HCT116 (cell line): ENCODE measurements around the gene CDHR1. TPM values are rescaled to one million over a fixed set of nuclear protein-coding genes. Genes with fewer than 3 reads are reported as not detected.

ENCODE experiments used
- ATAC-seq: fragments of 200-7000 bp; cut with Tn5 transposase; 2 replicates; pipeline ENCODE4 v1.9.1; 2020; ENCODE audit warnings: mild to moderate bottlenecking, moderate library complexity
- BruUV-seq: library from RNA; stranded (reverse); fragments of 400-500 nt; replicated peaks from 2 replicates; lab custom pipeline; 2021; lab: Mats Ljungman, UMichigan
- CTCF ChIA-PET: fragments of 300-600 bp; sonication (Branson Sonifier 250); formaldehyde crosslinking; loops from one replicate; lab custom pipeline; 2021; ENCODE audit warnings: antibody characterized with exemption; lab: Charles Lee
- POLR2A ChIA-PET: fragments of 300-600, 350-600 bp; sonication (Branson Sonifier 250); formaldehyde crosslinking; loops from one replicate; lab custom pipeline; 2021; ENCODE audit warnings: antibody characterized with exemption; lab: Charles Lee
- RAD21 ChIA-PET, 2 experiments: fragments of 300-600 bp; sonication (Branson Sonifier 250); formaldehyde crosslinking; loops; one replicate each; lab custom pipeline; 2023; ENCODE audit warnings: low total read pairs in 2 of 2; ENCODE audit not compliant: uncharacterized antibody in 2 of 2, unreplicated experiment in 2 of 2, low non-redundant PET in 1 of 2; lab: Charles Lee
- DNase-seq: peaks from one replicate; pipeline ENCODE4 v3.0.0-alpha.2; 2010; ENCODE audit warnings: low read depth, low spot score
- H2AFZ ChIP-seq: fragments of 200-600 bp; shearing (Covaris generic), sonication (generic); 2 replicates; pipeline ENCODE4 v1.6.1; 2017; ENCODE audit warnings: low read depth, mixed run types, mixed read lengths, antibody characterized with exemption, low read length; ENCODE audit not compliant: poor library complexity, severe bottlenecking
- H3K27ac ChIP-seq: 2 replicates; pipeline ENCODE4 v1.5.1; 2012; ENCODE audit warnings: low read depth, low read length
- H3K27me3 ChIP-seq: fragments of 200-600 bp; sonication (generic); 2 replicates; pipeline ENCODE4 v1.6.1; 2016; ENCODE audit warnings: mixed run types, low read length, mixed read lengths; ENCODE audit not compliant: insufficient read depth
- H3K36me3 ChIP-seq, 2 experiments: fragments of 200-500 bp in 1 of 2; fragments of 200-600 bp in 1 of 2; sonication (Bioruptor generic) in 1 of 2; sonication (generic) in 1 of 2; 2 replicates each; pipeline versions ENCODE4 v1.5.1 to v1.6.1; 2014 to 2016; ENCODE audit warnings: low read length in 2 of 2, inconsistent platforms in 1 of 2, mixed read lengths in 1 of 2, mixed run types in 1 of 2; ENCODE audit not compliant: insufficient read depth in 2 of 2, control insufficient read depth in 1 of 2
- H3K4me1 ChIP-seq, 2 experiments: fragments of 200-600 bp in 1 of 2; sonication (generic) in 1 of 2; 2 replicates each; pipeline versions ENCODE4 v1.5.1 to v1.6.1; 2012 to 2017; ENCODE audit warnings: low read length in 2 of 2, inconsistent platforms in 1 of 2, mild to moderate bottlenecking in 1 of 2, mixed read lengths in 1 of 2, mixed run types in 1 of 2, moderate library complexity in 1 of 2; ENCODE audit not compliant: insufficient read depth in 2 of 2, control insufficient read depth in 1 of 2
- H3K4me2 ChIP-seq: fragments of 200-600 bp; sonication (generic); 2 replicates; pipeline ENCODE4 v1.6.1; 2017; ENCODE audit warnings: mixed run types, low read length, mixed read lengths
- H3K4me3 ChIP-seq, 2 experiments: fragments of 200-600 bp in 1 of 2; sonication (generic) in 1 of 2; replicated peaks in 1 of 2; 2 replicates each; pipeline ENCODE4 v1.5.1; 2011 to 2016; ENCODE audit warnings: low read length in 2 of 2, control low read depth in 1 of 2, low read depth in 1 of 2, mild to moderate bottlenecking in 1 of 2, mixed read lengths in 1 of 2, mixed run types in 1 of 2
- H3K79me2 ChIP-seq: fragments of 200-600 bp; sonication (generic); 2 replicates; pipeline ENCODE4 v1.6.1; 2017; ENCODE audit warnings: mild to moderate bottlenecking, mixed run types, low read length, moderate library complexity, mixed read lengths; ENCODE audit not compliant: insufficient read depth
- H3K9ac ChIP-seq: fragments of 200-600 bp; sonication (generic); 2 replicates; pipeline ENCODE4 v1.6.1; 2016; ENCODE audit warnings: low read length, mixed read lengths
- H3K9me2 ChIP-seq: fragments of 200-600 bp; sonication (generic), shearing (Covaris generic); 2 replicates; pipeline ENCODE4 v1.6.1; 2017; ENCODE audit warnings: mixed run types, mild to moderate bottlenecking, moderate library complexity; ENCODE audit not compliant: insufficient read depth
- H3K9me3 ChIP-seq, 2 experiments: fragments of 200-500 bp in 1 of 2; fragments of 200-600 bp in 1 of 2; sonication (Bioruptor generic) in 1 of 2; sonication (generic) in 1 of 2; 2 replicates each; pipeline ENCODE4 v1.6.1; 2014 to 2017; ENCODE audit warnings: low read length in 2 of 2, mixed read lengths in 2 of 2, inconsistent platforms in 1 of 2, low read depth in 1 of 2, mild to moderate bottlenecking in 1 of 2, mixed run types in 1 of 2, moderate library complexity in 1 of 2; ENCODE audit not compliant: control insufficient read depth in 1 of 2, insufficient read depth in 1 of 2
- H4K20me1 ChIP-seq: fragments of 200-600 bp; sonication (generic), shearing (Covaris generic); 2 replicates; pipeline ENCODE4 v1.6.1; 2017; ENCODE audit warnings: mixed run types, mild to moderate bottlenecking, moderate library complexity; ENCODE audit not compliant: insufficient read depth
- CBX3 ChIP-seq: IDR thresholded peaks from 2 replicates; pipeline ENCODE4 v1.6.1; 2012; ENCODE audit warnings: low read depth
- CEBPB ChIP-seq: IDR thresholded peaks from 2 replicates; pipeline ENCODE4 v1.6.1; 2012; ENCODE audit warnings: low read depth
- EGR1 ChIP-seq: IDR thresholded peaks from 2 replicates; pipeline ENCODE4 v1.6.1; 2012; ENCODE audit warnings: low read depth
- ELF1 ChIP-seq: IDR thresholded peaks from 2 replicates; pipeline ENCODE4 v1.6.1; 2012; ENCODE audit warnings: low read depth, borderline replicate concordance
- EZH2 ChIP-seq: fragments of 200-600 bp; sonication (generic); IDR thresholded peaks from 2 replicates; pipeline ENCODE4 v1.6.1; 2017; ENCODE audit warnings: antibody characterized with exemption, mixed run types
- FOSL1 ChIP-seq: IDR thresholded peaks from 2 replicates; pipeline ENCODE4 v1.6.1; 2012; ENCODE audit warnings: low read depth
- JUND ChIP-seq: IDR thresholded peaks from 2 replicates; pipeline ENCODE4 v1.6.1; 2012
- POLR2A ChIP-seq: IDR thresholded peaks from 2 replicates; pipeline ENCODE4 v1.7.0; 2011; ENCODE audit warnings: borderline replicate concordance; ENCODE audit not compliant: insufficient read depth, insufficient read length; ENCODE audit errors: extremely low read depth
- POLR2AphosphoS5 ChIP-seq: IDR thresholded peaks from 2 replicates; pipeline ENCODE4 v1.6.1; 2011; ENCODE audit warnings: mild to moderate bottlenecking, low read depth, low read length, moderate library complexity
- SP1 ChIP-seq: IDR thresholded peaks from 2 replicates; pipeline ENCODE4 v1.6.1; 2012; ENCODE audit warnings: low read depth
- TCF7L2 ChIP-seq: IDR thresholded peaks from 2 replicates; pipeline ENCODE4 v1.7.0; 2011; ENCODE audit warnings: borderline replicate concordance, inconsistent platforms; ENCODE audit not compliant: insufficient read depth, insufficient read length; ENCODE audit errors: extremely low read depth
- YY1 ChIP-seq: IDR thresholded peaks from 2 replicates; pipeline ENCODE4 v1.6.1; 2011; ENCODE audit warnings: low read length, low read depth, moderate library complexity, mild to moderate bottlenecking; ENCODE audit not compliant: insufficient replicate concordance; ENCODE audit errors: extremely low read depth
- ZFX ChIP-seq: fragments of 450-650 bp; IDR thresholded peaks from 2 replicates; pipeline ENCODE4 v1.6.1; 2017
- ZNF274 ChIP-seq: fragments of 200-500 bp; sonication (Bioruptor generic); IDR thresholded peaks from 2 replicates; pipeline ENCODE4 v1.6.1; 2014; ENCODE audit warnings: mild to moderate bottlenecking, low read depth, low read length, inconsistent platforms
- intact Hi-C: fragments of 100-400 bp; cut with micrococcal nuclease; formaldehyde crosslinking; loops from 2 replicates; pipeline ENCODE4 v1.10.0; 2022
- total RNA-seq: library from RNA; stranded (reverse); gene quantifications from one replicate; pipeline ENCODE4 v1.2.1, GENCODE V29; 2021; ENCODE audit not compliant: unreplicated experiment
- TF ChIP-seq, protein P1 (sequence below): IDR thresholded peaks from 2 replicates; pipeline ENCODE4 v1.6.1; 2012; ENCODE audit warnings: low read depth
- TF ChIP-seq, protein P2 (sequence below), 3 experiments: fragments of 200-600 bp in 1 of 3; sonication (generic) in 1 of 3; IDR thresholded peaks in 2 of 3; conservative IDR thresholded peaks in 1 of 3; 2 replicates each; pipeline ENCODE4 v1.5.1; 2012 to 2017; ENCODE audit warnings: low read depth in 2 of 3, low read length in 2 of 3, antibody characterized with exemption in 1 of 3, borderline replicate concordance in 1 of 3, control low read depth in 1 of 3, mild to moderate bottlenecking in 1 of 3, mixed read lengths in 1 of 3, mixed run types in 1 of 3, moderate library complexity in 1 of 3; ENCODE audit not compliant: insufficient read depth in 1 of 3

The CDHR1 gene
- total RNA-seq, 1 experiment from 2014 or later = not detected

DNA sequence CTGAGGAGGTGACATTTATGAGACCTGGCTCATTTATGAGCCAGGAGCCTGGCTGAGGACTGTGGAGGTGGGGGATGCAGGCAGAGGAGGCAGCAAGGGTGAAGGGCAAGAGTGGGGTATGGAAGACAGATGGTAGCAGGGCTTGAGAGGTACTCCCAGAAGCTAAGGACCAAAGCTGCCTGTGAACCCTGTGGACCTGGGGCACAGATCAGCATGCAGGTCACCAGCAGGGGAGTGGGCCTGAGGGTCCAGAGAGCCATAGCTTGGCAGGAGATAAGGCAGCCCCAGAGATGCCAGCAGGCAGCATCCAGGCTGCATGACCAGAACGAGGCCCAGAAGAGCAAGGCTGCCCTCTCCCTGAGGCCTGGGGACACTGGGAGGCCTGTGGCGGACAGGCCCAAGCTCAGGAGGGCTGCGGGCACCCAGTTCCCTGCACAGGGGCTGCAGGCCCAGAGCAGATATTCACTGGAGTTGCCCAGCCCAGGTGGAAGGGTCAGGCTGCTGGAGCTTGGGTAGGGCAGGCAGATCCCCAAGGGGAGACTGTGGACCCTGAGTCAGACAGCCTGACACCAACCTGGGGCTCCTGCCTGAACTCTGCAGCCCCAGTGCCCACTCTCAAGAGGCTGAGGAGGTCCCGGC is 17.4 kb upstream of the CDHR1 start (continued):
- TF ChIP-seq, protein P1, sequence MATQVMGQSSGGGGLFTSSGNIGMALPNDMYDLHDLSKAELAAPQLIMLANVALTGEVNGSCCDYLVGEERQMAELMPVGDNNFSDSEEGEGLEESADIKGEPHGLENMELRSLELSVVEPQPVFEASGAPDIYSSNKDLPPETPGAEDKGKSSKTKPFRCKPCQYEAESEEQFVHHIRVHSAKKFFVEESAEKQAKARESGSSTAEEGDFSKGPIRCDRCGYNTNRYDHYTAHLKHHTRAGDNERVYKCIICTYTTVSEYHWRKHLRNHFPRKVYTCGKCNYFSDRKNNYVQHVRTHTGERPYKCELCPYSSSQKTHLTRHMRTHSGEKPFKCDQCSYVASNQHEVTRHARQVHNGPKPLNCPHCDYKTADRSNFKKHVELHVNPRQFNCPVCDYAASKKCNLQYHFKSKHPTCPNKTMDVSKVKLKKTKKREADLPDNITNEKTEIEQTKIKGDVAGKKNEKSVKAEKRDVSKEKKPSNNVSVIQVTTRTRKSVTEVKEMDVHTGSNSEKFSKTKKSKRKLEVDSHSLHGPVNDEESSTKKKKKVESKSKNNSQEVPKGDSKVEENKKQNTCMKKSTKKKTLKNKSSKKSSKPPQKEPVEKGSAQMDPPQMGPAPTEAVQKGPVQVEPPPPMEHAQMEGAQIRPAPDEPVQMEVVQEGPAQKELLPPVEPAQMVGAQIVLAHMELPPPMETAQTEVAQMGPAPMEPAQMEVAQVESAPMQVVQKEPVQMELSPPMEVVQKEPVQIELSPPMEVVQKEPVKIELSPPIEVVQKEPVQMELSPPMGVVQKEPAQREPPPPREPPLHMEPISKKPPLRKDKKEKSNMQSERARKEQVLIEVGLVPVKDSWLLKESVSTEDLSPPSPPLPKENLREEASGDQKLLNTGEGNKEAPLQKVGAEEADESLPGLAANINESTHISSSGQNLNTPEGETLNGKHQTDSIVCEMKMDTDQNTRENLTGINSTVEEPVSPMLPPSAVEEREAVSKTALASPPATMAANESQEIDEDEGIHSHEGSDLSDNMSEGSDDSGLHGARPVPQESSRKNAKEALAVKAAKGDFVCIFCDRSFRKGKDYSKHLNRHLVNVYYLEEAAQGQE = no peak
- TF ChIP-seq POLR2A (no peak), FOSL1 (no peak), ELF1 (no peak), CEBPB (no peak), ZNF274 (no peak)

DNA sequence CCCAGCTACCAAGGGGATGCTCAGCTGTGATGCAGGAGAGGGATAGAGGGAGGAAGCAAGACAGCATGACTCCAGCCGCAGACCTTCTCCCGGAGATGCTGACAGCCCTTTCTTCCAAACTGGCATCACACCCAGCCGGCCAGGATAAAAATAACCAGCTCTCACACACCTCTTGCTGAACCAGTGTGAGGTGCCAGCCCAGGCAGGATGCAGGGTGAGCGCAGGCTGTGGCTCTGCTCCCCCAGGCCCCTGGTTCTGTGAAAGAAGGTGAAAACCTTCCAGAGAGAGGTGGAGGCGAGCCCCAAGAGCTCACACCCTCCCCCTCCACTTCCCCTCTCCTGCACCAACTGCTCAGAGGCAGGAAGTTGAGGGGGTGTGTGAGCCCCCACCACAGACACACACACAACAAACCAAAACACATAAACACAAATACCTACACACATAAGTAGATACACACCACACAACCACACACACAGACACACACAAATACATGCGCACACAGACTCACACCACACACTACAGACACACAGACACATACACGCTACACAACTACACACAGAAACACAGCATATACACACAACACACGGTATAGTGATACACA is 16.7 kb upstream of the CDHR1 start:
- ATAC-seq = no peak
- Histone ChIP-seq H3K36me3 (no peaks in the 10 kb centered on the region), H4K20me1 (no peaks in the 10 kb centered on the region), H3K9me2 (no peaks in the 10 kb centered on the region), H2AFZ (no peak overlapping the region), H3K4me2 (no peak overlapping the region), H3K4me1 (no peaks in the 10 kb centered on the region), H3K79me2 (no peaks in the 10 kb centered on the region), H3K9ac (no peak overlapping the region), H3K27me3 (no peaks in the 10 kb centered on the region), H3K9me3 (no peaks in the 10 kb centered on the region), H3K4me3 (no peak overlapping the region), H3K27ac (no peak overlapping the region)
- ChIA-PET CTCF (no interaction called here), RAD21 (no interaction called here), POLR2A (no interaction called here)
- BruUV-seq = no TSS peak
- DNase-seq = no peak
- intact Hi-C loops = no loop called here
- TF ChIP-seq JUND (no peak), ZFX (no peak), TCF7L2 (no peak), CBX3 (no peak), SP1 (no peak), YY1 (no peak), ELF1 (no peak), EZH2 (no peak), EGR1 (no peak), POLR2AphosphoS5 (no peak)
- TF ChIP-seq, protein P2, sequence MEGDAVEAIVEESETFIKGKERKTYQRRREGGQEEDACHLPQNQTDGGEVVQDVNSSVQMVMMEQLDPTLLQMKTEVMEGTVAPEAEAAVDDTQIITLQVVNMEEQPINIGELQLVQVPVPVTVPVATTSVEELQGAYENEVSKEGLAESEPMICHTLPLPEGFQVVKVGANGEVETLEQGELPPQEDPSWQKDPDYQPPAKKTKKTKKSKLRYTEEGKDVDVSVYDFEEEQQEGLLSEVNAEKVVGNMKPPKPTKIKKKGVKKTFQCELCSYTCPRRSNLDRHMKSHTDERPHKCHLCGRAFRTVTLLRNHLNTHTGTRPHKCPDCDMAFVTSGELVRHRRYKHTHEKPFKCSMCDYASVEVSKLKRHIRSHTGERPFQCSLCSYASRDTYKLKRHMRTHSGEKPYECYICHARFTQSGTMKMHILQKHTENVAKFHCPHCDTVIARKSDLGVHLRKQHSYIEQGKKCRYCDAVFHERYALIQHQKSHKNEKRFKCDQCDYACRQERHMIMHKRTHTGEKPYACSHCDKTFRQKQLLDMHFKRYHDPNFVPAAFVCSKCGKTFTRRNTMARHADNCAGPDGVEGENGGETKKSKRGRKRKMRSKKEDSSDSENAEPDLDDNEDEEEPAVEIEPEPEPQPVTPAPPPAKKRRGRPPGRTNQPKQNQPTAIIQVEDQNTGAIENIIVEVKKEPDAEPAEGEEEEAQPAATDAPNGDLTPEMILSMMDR (IDR thresholded peaks at IDR 0.05 in 2 of 3, conservative IDR thresholded peaks at IDR 0.05 in 1 of 3; ENCODE audit: borderline replicate concordance in 1 of 3, insufficient read depth in 1 of 3, low read depth in 2 of 3, low read length in 2 of 3) = no peak
- TF ChIP-seq, protein P1 = no peak
